Lower leg skin (tissue), 4 donors: ENCODE data around the gene JMJD7. TPM values are rescaled to one million over a fixed set of nuclear protein-coding genes. Genes with fewer than 3 reads are reported as not detected.

ENCODE experiments used
- DNase-seq, 2 donors: peaks; one replicate each; pipeline ENCODE4 v3.0.0-alpha.2; 2019; ENCODE audit warnings: low spot score in 2 of 2
- H3K4me3 ChIP-seq: fragments of 200-600 bp; sonication (generic); 2 replicates; pipeline ENCODE4 v1.5.1; 2017; ENCODE audit warnings: mild to moderate bottlenecking, low read depth; ENCODE audit not compliant: poor library complexity, severe bottlenecking
- POLR2A ChIP-seq, 2 donors: fragments of 450-650 bp; IDR thresholded peaks; one replicate each; pipeline ENCODE4 v1.6.1; 2016 to 2017; ENCODE audit warnings: antibody characterized with exemption in 2 of 2, mild to moderate bottlenecking in 1 of 2, moderate library complexity in 1 of 2
- WGBS, 2 donors: methylation state at CpG; one replicate each; pipeline ENCODE4 v1.1.5; 2018; 5-methylcytosine and 5-hydroxymethylcytosine counted together
- intact Hi-C: fragments of 100-400 bp; cut with DNase I; formaldehyde crosslinking; loops from one replicate; pipeline ENCODE4 v1.15.0; 2023; ENCODE audit warnings: low total_unique reads
- total RNA-seq, 4 donors: library from RNA; depleted of rRNA; stranded (reverse); fragments of >200 nt; gene quantifications; one replicate each; pipeline ENCODE4 v1.1.0, GENCODE V29; 2016
- TF ChIP-seq, protein P1 (sequence below), 3 donors: fragments of 450-650 bp; IDR thresholded peaks; one replicate each; pipeline ENCODE4 v1.5.1; 2016; ENCODE audit warnings: antibody characterized with exemption in 3 of 3, mild to moderate bottlenecking in 3 of 3, moderate library complexity in 2 of 3

JMJD7 gene
- total RNA-seq, 4 donors from 2014 or later = 40.7 to 61.6 (median 47.1) TPM

DNA sequence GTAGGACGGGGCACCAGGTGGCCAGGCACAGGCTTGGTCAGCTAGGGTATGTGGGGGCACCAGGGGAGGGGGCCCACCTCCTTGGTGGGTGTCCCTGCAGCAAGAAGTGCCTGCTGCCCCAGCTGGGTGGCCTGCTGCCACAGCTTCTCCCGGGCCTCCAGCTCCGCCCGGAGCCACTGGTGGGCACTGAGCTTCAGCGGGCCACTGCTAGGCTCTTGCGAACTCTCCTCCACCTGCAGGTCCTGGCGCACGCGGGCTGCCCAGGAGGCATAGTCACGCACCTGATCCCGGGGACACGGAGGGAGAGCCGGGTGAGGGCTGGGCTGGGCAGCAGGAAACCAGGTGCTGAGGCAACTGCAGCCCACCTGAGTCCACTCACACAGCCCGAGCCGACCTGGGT, 40.4 kb downstream of the JMJD7 start:
- 95 to 96% methylated on average over 14 to 15 of the region's 15 CpGs for WGBS, 2 donors
- intact Hi-C loops = no loop called here

DNA sequence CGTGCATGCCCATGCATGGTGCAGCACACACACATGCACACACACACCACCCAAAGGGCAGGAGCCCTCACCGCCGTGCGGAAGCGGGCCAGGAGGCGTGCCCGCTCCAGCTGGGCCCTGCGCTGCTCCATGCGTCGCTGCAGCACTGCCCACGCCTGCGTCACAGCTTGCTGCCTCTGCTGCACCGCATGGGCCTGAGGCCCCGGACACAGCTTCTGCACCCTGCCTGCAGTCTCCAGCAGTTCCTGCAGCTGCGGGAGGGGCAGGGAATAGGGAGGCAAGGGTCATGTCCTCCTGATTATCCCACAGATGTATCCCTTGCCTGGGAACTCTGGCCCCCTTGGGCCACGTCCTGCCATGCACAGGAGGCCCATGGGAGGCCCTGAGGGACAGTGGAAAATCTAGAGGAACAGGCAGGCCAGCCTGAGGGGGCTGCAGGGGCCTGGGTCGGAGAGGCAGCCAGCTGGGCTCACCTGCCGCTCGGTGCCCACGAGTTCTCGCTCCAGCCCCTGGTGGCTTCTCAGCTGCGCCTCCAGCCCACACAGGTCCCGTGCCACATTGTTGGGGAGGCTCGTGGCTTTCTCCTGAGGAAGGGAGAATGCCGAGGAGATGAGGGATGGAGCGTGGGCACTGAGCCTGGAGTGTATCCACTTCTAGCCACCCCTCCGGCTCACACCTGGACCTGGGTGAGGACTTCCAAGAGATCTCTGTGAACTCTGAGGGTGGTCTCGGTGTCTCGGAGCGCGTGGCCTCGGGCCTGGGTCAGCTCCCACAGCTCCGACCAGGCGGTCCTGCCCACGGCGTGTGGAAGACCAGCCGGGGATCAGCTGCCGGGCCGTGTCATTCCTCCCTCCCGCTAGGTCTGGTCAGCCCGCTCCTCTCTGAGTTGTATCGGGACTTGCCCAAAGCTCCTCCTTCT, 42.1 kb downstream of the JMJD7 start:
- DNase-seq = no peak

More for the DNA sequence above, 40.4 kb downstream of the JMJD7 start:
- TF ChIP-seq, protein P1, sequence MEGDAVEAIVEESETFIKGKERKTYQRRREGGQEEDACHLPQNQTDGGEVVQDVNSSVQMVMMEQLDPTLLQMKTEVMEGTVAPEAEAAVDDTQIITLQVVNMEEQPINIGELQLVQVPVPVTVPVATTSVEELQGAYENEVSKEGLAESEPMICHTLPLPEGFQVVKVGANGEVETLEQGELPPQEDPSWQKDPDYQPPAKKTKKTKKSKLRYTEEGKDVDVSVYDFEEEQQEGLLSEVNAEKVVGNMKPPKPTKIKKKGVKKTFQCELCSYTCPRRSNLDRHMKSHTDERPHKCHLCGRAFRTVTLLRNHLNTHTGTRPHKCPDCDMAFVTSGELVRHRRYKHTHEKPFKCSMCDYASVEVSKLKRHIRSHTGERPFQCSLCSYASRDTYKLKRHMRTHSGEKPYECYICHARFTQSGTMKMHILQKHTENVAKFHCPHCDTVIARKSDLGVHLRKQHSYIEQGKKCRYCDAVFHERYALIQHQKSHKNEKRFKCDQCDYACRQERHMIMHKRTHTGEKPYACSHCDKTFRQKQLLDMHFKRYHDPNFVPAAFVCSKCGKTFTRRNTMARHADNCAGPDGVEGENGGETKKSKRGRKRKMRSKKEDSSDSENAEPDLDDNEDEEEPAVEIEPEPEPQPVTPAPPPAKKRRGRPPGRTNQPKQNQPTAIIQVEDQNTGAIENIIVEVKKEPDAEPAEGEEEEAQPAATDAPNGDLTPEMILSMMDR (IDR thresholded peaks at IDR 0.05) = no peak
- TF ChIP-seq POLR2A (IDR thresholded peaks at IDR 0.05) = no peak
- H3K4me3 ChIP-seq = no peak overlapping the region
- DNase-seq = no peak

DNA sequence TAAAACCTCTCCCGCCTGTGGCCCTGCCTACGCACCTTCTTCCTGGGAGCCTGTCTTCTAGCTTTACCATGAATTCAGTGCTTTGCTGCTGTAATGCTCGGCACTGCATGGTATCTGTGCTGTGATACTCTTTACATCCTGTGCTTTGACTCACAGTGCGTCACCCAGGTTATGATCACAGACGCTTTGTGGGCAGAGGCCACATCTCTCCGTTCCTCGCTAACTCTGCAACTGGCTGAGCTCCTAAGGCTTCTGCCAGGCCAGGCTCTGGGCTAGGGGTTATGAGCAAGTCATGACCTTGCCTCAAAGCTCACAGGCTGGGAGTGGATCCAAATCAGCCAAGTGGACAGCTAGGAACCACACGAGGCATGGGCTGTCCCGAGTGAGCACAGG, 42.8 kb downstream of the JMJD7 start:
- intact Hi-C loops = no loop called here
- 77 to 79% methylated on average over 9 of the region's 9 CpGs for WGBS, 2 donors
- DNase-seq = no peak
- no peak overlapping the region for H3K4me3 ChIP-seq
- TF ChIP-seq, protein P1 (IDR thresholded peaks at IDR 0.05) = no peak
- no peak for TF ChIP-seq POLR2A (IDR thresholded peaks at IDR 0.05)

More for the DNA sequence above, 42.1 kb downstream of the JMJD7 start:
- 74 to 83% methylated on average over 41 to 42 of the region's 42 CpGs for WGBS, 2 donors
- H3K4me3 ChIP-seq = no peak overlapping the region
- intact Hi-C loops = no loop called here
- no peak for TF ChIP-seq POLR2A (IDR thresholded peaks at IDR 0.05)

DNA sequence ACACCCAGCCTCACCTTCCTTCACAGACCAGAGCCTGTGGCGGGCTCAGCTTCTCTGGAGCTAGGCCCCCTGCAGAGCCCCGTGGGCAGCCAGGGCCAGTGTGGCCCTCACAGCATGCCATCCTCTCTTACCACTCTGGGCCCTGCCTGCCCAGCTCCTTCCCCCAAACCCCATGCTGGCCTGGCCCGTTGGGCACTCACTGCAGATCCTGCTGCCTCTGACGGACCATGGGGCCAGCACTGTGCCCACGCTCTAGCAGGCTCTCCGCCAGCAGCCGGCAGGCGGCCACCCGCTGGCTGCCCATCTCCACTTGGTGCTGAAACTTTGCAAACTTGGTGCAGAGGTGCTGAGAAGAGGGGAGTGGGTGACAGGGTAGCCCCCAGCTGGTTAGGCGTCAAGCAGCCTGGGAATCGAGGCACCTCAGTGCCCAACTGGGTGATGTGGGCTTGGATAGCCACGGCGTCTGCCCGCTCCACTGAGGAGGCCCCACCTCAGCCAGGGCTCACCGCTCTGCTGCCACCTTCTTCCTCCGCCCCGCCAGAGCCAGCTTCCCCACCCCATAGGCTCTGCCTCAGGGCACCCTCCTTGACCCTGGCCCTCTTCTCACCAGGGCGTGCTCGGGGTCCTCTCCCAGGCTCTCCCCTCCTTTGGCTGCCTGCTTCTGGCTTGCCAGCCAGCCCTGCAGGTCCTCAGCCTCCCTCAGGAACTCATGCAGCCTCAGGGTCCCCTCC, 43.4 kb downstream of the JMJD7 start:
- intact Hi-C loops = no loop called here
- H3K4me3 ChIP-seq = no peak overlapping the region
- TF ChIP-seq, protein P1 (IDR thresholded peaks at IDR 0.05) = no peak
- TF ChIP-seq POLR2A (IDR thresholded peaks at IDR 0.05) = no peak
- no peak for DNase-seq
- 91 to 93% methylated on average over 17 to 19 of the region's 19 CpGs for WGBS, 2 donors

DNA sequence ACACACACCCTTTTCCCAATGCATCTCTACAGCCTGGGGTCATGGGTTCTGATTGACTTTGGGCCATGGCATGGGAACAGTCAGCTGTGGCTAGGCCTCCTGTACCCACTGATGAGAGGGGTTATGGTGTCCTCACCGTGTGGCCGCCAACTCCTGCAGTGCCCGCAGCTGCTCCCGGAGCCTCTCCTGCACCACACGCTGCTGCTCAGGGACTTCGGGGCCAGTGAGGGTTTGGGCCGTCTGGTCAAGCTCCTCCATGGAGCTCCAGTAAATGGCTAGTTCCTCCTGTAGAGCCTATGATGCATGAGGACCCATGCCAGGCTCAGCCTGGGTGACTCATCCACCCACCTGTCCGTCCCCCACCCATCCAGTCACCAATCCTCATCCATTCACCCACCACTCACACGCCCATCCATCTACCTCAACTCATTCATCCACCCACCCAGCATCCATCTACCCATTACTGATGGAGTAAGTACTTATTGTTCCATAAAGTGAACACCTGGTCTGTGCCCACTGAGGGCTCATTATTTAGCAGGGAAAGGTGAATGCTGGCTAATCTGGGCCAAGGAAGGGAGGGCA, 44.4 kb downstream of the JMJD7 start:
- TF ChIP-seq POLR2A (IDR thresholded peaks at IDR 0.05) = no peak
- TF ChIP-seq, protein P1 (IDR thresholded peaks at IDR 0.05) = no peak
- no peak overlapping the region for H3K4me3 ChIP-seq
- no peak for DNase-seq
- intact Hi-C loops = no loop called here
- WGBS, 2 donors = 90 to 92% methylated on average over 9 of the region's 9 CpGs

DNA sequence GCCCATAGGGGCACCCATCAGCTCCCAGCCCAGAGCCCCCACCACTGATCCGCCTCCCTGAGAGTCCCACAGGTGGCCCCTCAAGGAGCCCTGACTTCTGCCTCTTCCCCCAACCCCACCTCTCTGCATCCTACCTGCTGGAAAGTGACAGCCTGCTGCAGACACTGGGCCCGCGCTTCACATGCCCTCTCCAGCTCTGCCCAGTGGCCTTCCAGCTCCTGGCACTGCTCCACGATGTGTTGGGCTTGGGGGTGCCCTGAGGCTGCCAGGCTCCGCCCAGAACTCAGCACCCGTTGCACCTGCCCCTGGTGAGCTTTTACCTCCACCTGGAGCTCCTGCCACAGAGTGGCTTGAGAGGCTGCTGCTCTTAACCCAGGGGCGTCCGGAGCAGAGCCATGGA, 45.8 kb downstream of the JMJD7 start:
- intact Hi-C loops = no loop called here
- H3K4me3 ChIP-seq = no peak overlapping the region
- 83 to 87% methylated on average over 7 of the region's 8 CpGs for WGBS, 2 donors
- DNase-seq = no peak
- no peak for TF ChIP-seq POLR2A (IDR thresholded peaks at IDR 0.05)
- TF ChIP-seq, protein P1 (IDR thresholded peaks at IDR 0.05) = no peak
